Measurements from ENCODE around the gene RNF167.

DNA sequence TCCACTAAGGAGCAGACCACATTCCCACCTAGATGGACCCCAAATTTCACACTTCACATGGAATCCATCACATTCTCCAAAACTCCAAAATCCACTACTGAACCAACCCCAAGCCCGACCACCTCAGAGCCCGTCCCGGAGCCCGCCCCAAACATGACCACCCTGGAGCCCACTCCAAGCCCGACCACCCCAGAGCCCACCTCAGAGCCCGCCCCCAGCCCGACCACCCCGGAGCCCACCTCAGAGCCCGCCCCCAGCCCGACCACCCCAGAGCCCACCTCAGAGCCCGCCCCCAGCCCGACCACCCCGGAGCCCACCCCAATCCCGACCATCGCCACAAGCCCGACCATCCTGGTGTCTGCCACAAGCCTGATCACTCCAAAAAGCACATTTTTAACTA is 6.4 kb upstream of the RNF167 start:
- TF ChIP-seq, protein P1, sequence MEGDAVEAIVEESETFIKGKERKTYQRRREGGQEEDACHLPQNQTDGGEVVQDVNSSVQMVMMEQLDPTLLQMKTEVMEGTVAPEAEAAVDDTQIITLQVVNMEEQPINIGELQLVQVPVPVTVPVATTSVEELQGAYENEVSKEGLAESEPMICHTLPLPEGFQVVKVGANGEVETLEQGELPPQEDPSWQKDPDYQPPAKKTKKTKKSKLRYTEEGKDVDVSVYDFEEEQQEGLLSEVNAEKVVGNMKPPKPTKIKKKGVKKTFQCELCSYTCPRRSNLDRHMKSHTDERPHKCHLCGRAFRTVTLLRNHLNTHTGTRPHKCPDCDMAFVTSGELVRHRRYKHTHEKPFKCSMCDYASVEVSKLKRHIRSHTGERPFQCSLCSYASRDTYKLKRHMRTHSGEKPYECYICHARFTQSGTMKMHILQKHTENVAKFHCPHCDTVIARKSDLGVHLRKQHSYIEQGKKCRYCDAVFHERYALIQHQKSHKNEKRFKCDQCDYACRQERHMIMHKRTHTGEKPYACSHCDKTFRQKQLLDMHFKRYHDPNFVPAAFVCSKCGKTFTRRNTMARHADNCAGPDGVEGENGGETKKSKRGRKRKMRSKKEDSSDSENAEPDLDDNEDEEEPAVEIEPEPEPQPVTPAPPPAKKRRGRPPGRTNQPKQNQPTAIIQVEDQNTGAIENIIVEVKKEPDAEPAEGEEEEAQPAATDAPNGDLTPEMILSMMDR (conservative IDR thresholded peaks at IDR 0.05; ENCODE audit: low read length): no peak
- TF ChIP-seq EZH2phosphoT487 (IDR thresholded peaks at IDR 0.05; ENCODE audit: borderline replicate concordance): no peak

Data from Loucy (cell line).